T-helper 17 cell (primary cell): ENCODE data around the gene DCUN1D2. TPM values are rescaled to one million over a fixed set of nuclear protein-coding genes. Genes with fewer than 3 reads are reported as not detected.

ENCODE experiments used
- ATAC-seq: fragments of 150-1000 bp; cut with Tn5 transposase; 2 replicates; pipeline ENCODE4 v1.10.0; 2021; ENCODE audit warnings: mild to moderate bottlenecking, moderate library complexity
- DNase-seq, 3 donors: peaks; one replicate each; pipeline versions ENCODE4 v3.0.0 to v3.0.0-alpha.2; 2020 to 2021
- H3K9me3 ChIP-seq: one replicate; pipeline ENCODE4 v1.7.0; 2013; ENCODE audit warnings: low read length, mild to moderate bottlenecking; ENCODE audit not compliant: control insufficient read depth, poor library complexity, severe bottlenecking
- H3K27ac Mint-ChIP-seq: one replicate; pipeline ENCODE4 v1.8.0; 2022; ENCODE audit warnings: mild to moderate bottlenecking, moderate library complexity, mixed read lengths
- H3K27me3 Mint-ChIP-seq: one replicate; pipeline ENCODE4 v1.8.0; 2022; ENCODE audit warnings: mixed read lengths
- H3K36me3 Mint-ChIP-seq: one replicate; pipeline ENCODE4 v1.8.0; 2022; ENCODE audit warnings: low read depth, mixed read lengths
- H3K4me1 Mint-ChIP-seq: one replicate; pipeline ENCODE4 v1.8.0; 2022; ENCODE audit warnings: mild to moderate bottlenecking, mixed read lengths
- H3K4me3 Mint-ChIP-seq: one replicate; pipeline ENCODE4 v1.8.0; 2022; ENCODE audit warnings: mild to moderate bottlenecking, moderate library complexity, mixed read lengths
- total RNA-seq, 4 donors: library from RNA in 2 of 4; stranded (reverse) in 2 of 4; gene quantifications; one replicate each; pipeline ENCODE4 v1.2.3 and lab custom pipeline; 2022 to 2026

Gene DCUN1D2
- total RNA-seq (10 to 100 TPM; 12.8 to 15.2 TPM), total RNA-seq (lab: John Stamatoyannopoulos, UW) (11.5 to 22.9 reads per million in 2 donors)

DNA sequence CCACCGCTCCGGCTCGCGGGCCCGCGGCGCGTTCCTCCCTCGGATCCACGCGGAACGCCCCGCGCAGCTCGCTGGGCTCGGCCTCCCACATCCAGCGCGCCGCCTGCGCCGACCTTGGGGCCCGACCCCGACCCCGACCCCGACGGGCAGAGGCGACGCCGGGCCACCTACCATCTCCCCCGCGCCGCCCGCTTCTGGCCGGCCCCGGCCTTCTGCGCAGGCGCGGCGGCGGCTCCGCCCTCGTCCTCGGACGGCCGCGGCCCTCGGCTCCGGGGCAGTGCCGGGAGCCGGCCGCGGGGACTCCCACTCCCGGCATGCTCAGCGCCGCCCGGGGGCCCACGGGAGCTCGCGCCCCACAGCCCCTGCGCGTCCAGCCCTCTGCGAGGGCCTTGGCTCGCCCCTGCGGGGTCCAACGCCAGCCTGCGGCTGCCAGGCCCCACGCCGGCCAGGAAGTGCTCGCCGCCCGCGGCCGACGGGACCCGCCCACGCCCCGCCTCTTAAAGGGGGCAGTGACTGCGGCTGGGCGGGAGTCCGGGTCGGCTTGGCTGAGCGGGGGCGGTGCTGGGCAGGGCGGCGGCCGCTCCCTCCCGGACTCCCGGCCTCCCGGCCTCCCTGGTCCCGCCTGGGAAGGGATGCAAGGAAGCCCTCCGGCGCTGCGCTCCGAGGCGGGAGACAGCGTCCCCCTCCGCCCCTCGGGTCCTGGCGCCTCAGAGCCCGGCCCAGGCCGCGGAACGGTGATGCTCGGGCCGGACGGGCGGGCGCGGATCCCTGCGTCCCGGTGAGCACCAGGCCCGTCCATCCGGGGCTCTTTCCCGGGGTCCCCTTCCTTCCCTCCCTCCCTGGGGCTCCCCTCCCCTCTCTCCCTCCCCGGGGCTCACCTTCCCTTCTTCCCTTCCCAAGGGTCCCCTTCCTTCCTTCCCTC is at the start of gene DCUN1D2:
Gene DCUN1D2 (minus strand): TSS at position 216 of the 922 bp plus-strand sequence. CDS start 42 bp downstream, at position 174.
- H3K27ac Mint-ChIP-seq, result peak within 1 kb of the TSS; percentile 94
- H3K4me1 Mint-ChIP-seq, result peaks cover 27% of the 10 kb centered on the region
- H3K4me3 Mint-ChIP-seq, result peak within 1 kb of the TSS; percentile 92
- peaks cover 2% of the 10 kb centered on the region for H3K36me3 Mint-ChIP-seq
- no peaks in the 10 kb centered on the region for H3K27me3 Mint-ChIP-seq
- H3K9me3 ChIP-seq, result no peaks in the 10 kb centered on the region
- ATAC-seq (peak; percentile 84), DNase-seq (peak; percentile 49 to 68 (median 64))

DNA sequence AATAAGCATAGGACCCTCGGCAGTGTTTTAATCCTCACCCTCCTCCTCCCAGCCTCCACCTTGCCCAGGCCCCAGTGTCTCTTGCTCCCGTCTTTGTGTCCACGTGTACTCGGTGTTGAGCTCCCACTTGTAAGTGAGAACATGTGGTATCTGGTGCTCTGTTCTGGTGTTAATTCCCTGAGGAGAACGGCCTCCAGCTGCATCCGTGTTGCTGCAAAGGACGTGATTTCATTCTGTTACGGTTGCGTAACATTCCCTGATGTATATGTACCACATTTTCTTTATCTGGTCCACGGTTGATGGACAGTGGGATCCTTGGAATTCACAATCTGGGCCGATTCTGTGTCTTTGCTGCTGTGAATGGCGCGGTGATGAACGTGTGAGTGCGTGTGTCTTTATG is 49.3 kb upstream of the DCUN1D2 start:
- ATAC-seq (no peak), DNase-seq (no peak)
- H3K4me1 Mint-ChIP-seq, result peaks cover 7% of the 10 kb centered on the region
- no peaks in the 10 kb centered on the region for H3K27me3 Mint-ChIP-seq
- no peaks in the 10 kb centered on the region for H3K9me3 ChIP-seq
- H3K36me3 Mint-ChIP-seq, result peaks cover 6% of the 10 kb centered on the region
- H3K27ac Mint-ChIP-seq, result no peak overlapping the region
- no peak overlapping the region for H3K4me3 Mint-ChIP-seq

DNA sequence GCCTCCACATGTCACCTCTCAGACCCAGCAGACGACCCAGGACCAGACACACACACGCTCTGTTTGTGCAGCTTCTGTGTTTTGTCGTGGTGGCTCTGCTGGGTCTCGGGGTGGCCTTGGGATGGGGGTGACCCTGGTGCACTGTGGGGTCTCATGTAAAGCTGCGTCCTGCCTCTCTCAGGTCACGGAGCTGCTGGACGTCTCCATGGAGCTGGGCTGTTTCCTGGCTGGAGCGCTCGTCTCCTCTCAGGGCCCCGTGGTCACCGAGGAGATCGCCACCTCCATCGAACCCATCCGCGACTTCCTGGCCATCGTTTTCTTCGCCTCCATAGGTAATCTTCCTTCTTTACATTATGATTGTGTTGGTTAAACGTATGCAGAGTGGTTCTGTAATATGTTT is 48.7 kb upstream of the DCUN1D2 start:
- H3K4me3 Mint-ChIP-seq, result no peak overlapping the region
- H3K4me1 Mint-ChIP-seq, result peaks cover 7% of the 10 kb centered on the region
- DNase-seq, result no peak
- ATAC-seq, result no peak
- H3K36me3 Mint-ChIP-seq, result peaks cover 6% of the 10 kb centered on the region
- H3K9me3 ChIP-seq, result no peaks in the 10 kb centered on the region
- no peak overlapping the region for H3K27ac Mint-ChIP-seq
- no peaks in the 10 kb centered on the region for H3K27me3 Mint-ChIP-seq

DNA sequence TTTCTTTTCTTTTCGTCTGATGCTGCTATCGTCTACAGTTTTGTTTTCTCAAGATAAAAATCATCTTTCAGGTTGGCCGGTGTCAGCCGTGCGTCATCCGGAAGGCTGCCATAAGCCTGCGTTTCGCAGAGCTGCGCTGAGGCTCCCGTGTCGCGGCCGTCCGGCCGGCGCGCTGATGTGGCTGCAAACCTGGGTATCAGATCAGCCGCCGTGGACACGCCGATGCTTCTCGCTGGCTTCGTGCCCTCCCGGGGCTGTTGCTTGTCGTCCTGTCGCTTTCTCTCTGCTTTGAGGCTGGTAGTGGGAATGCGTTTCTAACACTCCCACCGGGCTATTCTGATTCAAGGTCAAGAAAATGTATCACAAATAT is 48.2 kb upstream of the DCUN1D2 start:
- H3K36me3 Mint-ChIP-seq, result peaks cover 6% of the 10 kb centered on the region
- peaks cover 5% of the 10 kb centered on the region for H3K4me1 Mint-ChIP-seq
- no peak overlapping the region for H3K27ac Mint-ChIP-seq
- no peaks in the 10 kb centered on the region for H3K27me3 Mint-ChIP-seq
- H3K9me3 ChIP-seq, result no peaks in the 10 kb centered on the region
- no peak overlapping the region for H3K4me3 Mint-ChIP-seq
- ATAC-seq, result no peak
- DNase-seq, result no peak

DNA sequence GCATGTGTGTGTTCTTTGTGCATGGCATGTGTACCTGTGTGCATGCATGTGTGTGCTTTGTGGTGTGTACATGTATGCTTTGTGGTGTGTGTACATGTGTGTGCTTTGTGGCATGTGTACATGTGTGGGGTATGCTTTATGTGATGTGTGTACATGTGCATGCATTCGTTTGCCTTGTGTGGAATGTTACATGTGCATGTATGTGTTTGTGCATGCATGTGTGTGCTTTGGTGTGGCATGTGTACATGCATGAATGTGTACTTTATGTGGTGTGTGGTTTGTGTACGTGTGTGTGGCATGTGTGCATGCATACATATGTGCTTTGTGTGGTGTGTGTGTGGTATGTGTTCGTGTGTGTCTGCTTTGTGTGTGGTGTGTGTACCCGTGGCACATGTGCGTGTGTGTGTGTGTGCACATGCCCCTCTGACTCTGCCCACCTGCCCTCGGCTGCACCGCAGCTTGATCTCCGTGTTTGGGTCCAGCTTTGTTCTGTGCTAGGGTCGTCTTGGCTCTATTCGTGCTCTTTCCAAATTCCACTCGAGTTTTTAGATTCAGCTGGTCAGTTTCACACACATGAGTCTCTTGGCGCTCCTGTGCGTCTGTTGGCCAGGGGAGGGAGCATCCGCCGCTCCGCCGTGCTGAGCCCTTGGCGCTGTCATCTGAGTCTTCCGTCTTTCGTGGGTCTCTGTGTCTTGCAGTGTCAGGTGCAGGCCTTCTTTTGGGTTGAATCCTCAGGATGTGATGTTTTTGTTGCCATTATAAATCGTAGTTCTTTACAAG is 47.6 kb upstream of the DCUN1D2 start:
- H3K36me3 Mint-ChIP-seq, result peaks cover 6% of the 10 kb centered on the region
- no peak overlapping the region for H3K4me3 Mint-ChIP-seq
- ATAC-seq, result no peak
- no peak overlapping the region for H3K27ac Mint-ChIP-seq
- no peaks in the 10 kb centered on the region for H3K9me3 ChIP-seq
- DNase-seq, result no peak
- no peaks in the 10 kb centered on the region for H3K27me3 Mint-ChIP-seq
- peaks cover 2% of the 10 kb centered on the region for H3K4me1 Mint-ChIP-seq

DNA sequence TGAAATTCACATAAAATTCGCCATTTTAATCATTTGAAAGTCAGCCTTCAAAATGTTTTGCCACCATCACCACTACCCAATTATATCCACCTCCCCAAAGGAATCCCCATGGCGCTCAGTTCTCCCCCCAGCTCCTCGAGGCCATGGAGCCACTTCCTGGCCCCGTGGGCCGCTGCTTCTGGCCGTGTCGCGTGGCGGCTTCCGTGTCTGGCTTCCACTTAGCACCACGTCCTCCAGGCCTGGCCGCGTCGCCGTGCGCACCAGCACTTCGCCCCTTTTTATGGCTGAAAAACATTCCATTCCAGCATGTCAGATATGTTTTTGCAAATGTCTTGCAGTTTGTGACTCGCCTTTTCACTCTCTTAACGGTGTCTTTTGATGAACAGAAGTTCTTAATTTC is 46.7 kb upstream of the DCUN1D2 start:
- peaks cover 6% of the 10 kb centered on the region for H3K36me3 Mint-ChIP-seq

DNA sequence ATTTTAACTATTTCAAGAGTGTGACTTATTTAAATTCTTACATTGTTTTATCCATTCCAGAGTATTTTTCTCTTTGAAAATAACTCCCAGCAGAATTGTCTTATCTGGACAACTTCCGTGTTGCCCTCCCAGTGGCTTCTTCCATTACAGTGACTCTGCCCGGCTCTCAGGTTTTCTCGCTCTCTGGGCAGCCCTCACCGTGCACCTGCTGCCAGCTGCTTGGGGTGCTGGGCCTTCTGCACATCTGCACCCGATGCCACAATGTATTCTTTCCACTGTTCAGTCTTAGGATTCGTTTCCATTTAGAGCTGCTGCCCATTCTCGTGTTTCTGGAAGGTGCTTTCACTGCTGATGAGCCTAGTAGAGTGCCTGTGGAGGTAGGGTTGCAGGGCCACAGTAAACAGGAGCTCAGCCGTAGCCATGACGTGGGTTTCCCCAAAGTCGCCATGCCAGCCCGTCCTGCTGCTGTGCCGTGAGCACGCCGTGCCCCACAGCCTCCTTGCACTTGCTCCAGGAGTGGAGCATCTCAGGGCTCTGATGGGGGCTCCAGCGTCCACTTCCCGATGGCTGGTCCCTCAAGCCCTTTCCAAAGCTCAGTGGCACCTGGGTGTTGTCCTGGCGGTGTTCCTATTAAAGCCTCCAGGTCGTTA is 46.1 kb upstream of the DCUN1D2 start:
- Mint-ChIP-seq H3K36me3 (peaks cover 8% of the 10 kb centered on the region), H3K4me3 (no peak overlapping the region), H3K27me3 (no peaks in the 10 kb centered on the region), H3K27ac (no peak overlapping the region), H3K4me1 (peaks cover 2% of the 10 kb centered on the region)
- no peaks in the 10 kb centered on the region for H3K9me3 ChIP-seq
- ATAC-seq, result no peak
- DNase-seq, result no peak

More for the DNA sequence above, 46.7 kb upstream of the DCUN1D2 start:
- Mint-ChIP-seq H3K27ac (no peak overlapping the region), H3K4me3 (no peak overlapping the region), H3K27me3 (no peaks in the 10 kb centered on the region), H3K4me1 (peaks cover 2% of the 10 kb centered on the region)
- ATAC-seq (no peak), DNase-seq (no peak)
- no peaks in the 10 kb centered on the region for H3K9me3 ChIP-seq

DNA sequence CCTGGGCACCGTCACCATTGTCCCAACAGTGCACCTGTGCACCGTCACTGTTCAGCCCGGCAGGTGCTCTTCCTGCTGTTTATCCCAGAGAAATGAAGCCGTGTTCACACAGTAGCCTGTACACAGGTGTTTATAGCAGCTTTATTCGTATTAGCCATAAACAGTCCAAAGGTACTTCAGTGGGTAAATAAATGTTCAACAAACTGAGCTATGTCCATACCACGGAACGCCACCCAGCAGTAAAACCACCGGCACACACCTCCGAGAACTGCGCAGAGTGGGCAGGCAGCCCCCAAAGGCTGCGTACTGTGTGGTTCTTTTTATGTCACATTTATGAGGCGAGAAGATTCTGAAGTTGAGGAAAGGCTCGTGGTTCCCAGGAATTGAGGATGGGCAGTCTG is 44.9 kb upstream of the DCUN1D2 start:
- DNase-seq (no peak), ATAC-seq (no peak)
- no peak overlapping the region for H3K27ac Mint-ChIP-seq
- H3K27me3 Mint-ChIP-seq, result no peaks in the 10 kb centered on the region
- H3K9me3 ChIP-seq, result no peaks in the 10 kb centered on the region
- H3K36me3 Mint-ChIP-seq, result peaks cover 8% of the 10 kb centered on the region
- H3K4me1 Mint-ChIP-seq, result peaks cover 2% of the 10 kb centered on the region
- no peak overlapping the region for H3K4me3 Mint-ChIP-seq

DNA sequence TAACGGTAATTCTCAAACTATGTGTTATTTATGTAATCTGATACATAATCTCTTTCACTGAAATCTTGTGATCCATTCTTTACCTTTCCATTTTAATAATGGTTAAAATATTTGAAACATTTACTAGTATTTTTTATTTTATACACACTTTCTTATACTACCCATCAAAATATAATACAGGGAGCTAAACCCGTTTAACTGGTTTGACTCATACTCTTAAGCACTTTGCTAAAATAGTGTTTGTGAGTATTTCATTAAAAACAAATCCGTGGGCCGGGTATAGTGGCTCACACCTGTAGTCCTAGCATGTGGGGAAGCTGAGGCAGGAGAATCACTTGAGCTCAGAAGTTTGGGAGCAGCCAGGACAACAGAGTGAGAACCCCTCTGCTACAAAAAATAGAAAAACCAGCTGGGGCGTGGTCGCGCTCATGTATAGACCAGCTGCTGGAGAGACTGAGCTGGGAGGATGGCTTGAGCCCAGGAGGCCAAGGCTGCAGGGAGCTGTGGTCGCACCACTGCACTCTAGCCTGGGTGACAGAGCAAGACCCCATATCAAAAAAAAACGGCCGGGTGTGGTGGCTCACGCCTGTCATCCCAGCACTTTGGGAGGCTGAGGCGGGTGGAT is 43.8 kb upstream of the DCUN1D2 start:
- no peak for ATAC-seq
- H3K27ac Mint-ChIP-seq, result no peak overlapping the region
- no peaks in the 10 kb centered on the region for H3K27me3 Mint-ChIP-seq
- peaks cover 1% of the 10 kb centered on the region for H3K4me1 Mint-ChIP-seq
- H3K9me3 ChIP-seq, result no peaks in the 10 kb centered on the region
- DNase-seq, result no peak
- H3K4me3 Mint-ChIP-seq, result no peak overlapping the region
- peaks cover 8% of the 10 kb centered on the region for H3K36me3 Mint-ChIP-seq

DNA sequence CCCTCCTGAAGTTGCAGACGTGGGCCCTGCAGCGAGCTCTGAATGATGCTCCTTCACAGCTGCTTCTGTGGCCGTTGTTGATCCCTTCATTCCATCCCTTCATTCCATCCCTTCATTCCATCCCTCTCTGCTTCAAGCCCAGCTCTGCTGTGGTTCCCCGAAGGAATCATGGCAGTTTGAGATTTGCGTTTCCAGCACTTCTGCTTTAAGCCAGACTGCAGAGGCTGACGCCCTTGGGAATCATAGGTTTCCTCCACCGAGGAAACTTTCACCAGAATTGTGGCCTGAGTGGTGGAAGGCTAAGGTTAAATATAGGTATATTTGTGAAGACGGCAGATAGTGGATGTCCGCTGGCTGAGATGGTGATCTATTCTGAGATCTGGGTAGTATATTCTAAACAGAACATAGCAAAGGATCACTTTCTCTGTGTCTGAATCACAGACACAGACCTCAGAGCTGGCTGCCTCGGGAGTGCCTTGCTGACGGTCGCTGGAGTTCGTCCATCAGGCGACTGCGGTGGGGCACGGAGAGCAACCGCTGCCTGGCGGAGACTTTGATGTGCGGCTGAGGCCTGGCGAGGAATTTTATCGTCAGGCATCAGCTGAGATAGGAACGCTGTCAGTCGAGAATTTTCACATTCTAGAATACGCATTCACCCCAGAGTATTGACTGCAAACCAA is 42.8 kb upstream of the DCUN1D2 start:
- Mint-ChIP-seq H3K27ac (no peak overlapping the region), H3K4me3 (no peak overlapping the region), H3K4me1 (no peaks in the 10 kb centered on the region), H3K36me3 (peaks cover 8% of the 10 kb centered on the region), H3K27me3 (no peaks in the 10 kb centered on the region)
- H3K9me3 ChIP-seq, result no peaks in the 10 kb centered on the region
- DNase-seq (no peak), ATAC-seq (no peak)

DNA sequence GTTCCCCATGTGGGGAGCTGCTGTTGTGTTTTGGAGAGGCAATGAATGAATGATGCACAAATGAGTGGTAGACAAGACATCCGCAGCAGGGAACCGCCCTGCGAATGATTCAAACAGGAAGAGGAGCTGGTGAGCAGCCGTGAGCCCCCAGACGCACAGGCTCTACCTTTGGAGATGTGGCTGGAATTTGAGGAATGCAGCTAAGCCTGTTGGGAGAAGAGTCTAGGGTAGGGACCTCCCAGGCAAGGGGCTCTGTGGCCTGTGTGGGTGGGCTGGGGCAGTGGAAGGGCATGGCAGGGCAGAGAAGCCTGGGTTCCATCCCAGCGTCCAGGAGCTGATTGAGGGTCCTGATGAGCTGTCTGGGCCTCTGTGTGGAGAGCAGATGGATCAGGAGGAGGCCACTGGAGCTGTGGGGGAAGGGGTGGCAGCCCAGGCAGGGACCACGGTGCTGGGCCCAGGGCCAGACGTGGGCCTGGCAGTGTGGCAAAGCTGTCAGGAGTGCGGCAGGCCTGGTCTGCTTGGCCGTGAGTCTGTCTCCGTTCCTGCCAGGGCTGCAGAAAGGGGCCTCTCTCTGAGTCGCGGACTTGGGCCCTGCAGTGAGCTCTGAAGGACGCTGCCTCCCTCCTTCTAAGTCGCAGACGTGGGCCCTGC is 41.8 kb upstream of the DCUN1D2 start:
- Mint-ChIP-seq H3K4me3 (no peak overlapping the region), H3K4me1 (peaks cover 4% of the 10 kb centered on the region), H3K27ac (no peak overlapping the region), H3K36me3 (peaks cover 5% of the 10 kb centered on the region), H3K27me3 (no peaks in the 10 kb centered on the region)
- no peak for DNase-seq
- H3K9me3 ChIP-seq, result no peaks in the 10 kb centered on the region
- ATAC-seq, result no peak
